K562 (cell line): Measurements from ENCODE around the gene GAD1.

Experiments used
- FOXJ3 ChIP-seq: sonication (generic); formaldehyde crosslinking; IDR thresholded peaks from 2 replicates; pipeline ENCODE4 v1.4.0; 2020; ENCODE audit warnings: mild to moderate bottlenecking, missing genetic modification reagents
- FOXP1 ChIP-seq: sonication (generic); formaldehyde crosslinking; IDR thresholded peaks from 2 replicates; pipeline ENCODE4 v1.8.0; 2022; ENCODE audit warnings: mild to moderate bottlenecking, missing genetic modification reagents
- POLR2AphosphoS5 ChIP-seq: IDR thresholded peaks from 2 replicates; pipeline ENCODE4 v1.6.1; 2011; ENCODE audit warnings: mild to moderate bottlenecking, low read depth, low read length, moderate library complexity; ENCODE audit not compliant: control insufficient read depth, insufficient read depth
- PRMT5 ChIP-seq: sonication (generic); formaldehyde crosslinking; IDR thresholded peaks from 2 replicates; pipeline ENCODE4 v1.5.0; 2020; ENCODE audit warnings: missing genetic modification reagents
- TF ChIP-seq, protein P1 (sequence below), 3 experiments: IDR thresholded peaks in 2 of 3; conservative IDR thresholded peaks in 1 of 3; 2 replicates each; pipeline ENCODE4 v1.5.1; 2011 to 2012; ENCODE audit warnings: low read length in 3 of 3, mild to moderate bottlenecking in 3 of 3, control low read depth in 2 of 3, improper control_type of control experiment in 1 of 3, inconsistent platforms in 1 of 3, low read depth in 1 of 3, mixed read lengths in 1 of 3, moderate library complexity in 1 of 3; ENCODE audit not compliant: insufficient read depth in 2 of 3

DNA sequence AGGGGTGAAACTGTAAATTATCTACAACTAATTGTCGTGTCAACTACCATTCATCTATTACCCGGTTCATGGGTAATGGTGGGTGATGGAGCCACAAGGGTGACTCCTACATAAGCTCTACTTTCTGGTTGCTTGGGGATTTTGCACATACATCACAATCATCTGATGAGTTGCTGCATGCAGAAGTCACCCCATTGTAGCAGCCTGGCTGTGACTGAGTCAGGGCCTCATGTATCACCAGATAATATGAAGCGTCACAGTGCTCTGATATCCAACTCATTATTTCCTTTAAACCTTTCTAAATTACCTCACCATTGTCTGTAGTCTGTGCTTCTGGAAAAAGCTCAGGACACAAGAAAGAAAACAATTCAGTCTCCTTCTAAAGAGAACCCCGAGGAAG is 79.9 kb downstream of the GAD1 start:
- TF ChIP-seq FOXJ3 (CRISPR knock-in tag) (no peak), FOXP1 (CRISPR knock-in tag) (no peak), POLR2AphosphoS5 (no peak), PRMT5 (CRISPR knock-in tag) (no peak)
- TF ChIP-seq, protein P1, sequence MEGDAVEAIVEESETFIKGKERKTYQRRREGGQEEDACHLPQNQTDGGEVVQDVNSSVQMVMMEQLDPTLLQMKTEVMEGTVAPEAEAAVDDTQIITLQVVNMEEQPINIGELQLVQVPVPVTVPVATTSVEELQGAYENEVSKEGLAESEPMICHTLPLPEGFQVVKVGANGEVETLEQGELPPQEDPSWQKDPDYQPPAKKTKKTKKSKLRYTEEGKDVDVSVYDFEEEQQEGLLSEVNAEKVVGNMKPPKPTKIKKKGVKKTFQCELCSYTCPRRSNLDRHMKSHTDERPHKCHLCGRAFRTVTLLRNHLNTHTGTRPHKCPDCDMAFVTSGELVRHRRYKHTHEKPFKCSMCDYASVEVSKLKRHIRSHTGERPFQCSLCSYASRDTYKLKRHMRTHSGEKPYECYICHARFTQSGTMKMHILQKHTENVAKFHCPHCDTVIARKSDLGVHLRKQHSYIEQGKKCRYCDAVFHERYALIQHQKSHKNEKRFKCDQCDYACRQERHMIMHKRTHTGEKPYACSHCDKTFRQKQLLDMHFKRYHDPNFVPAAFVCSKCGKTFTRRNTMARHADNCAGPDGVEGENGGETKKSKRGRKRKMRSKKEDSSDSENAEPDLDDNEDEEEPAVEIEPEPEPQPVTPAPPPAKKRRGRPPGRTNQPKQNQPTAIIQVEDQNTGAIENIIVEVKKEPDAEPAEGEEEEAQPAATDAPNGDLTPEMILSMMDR (IDR thresholded peaks at IDR 0.05 in 2 of 3, conservative IDR thresholded peaks at IDR 0.05 in 1 of 3; ENCODE audit: insufficient read depth in 2 of 3, low read depth in 1 of 3, low read length in 3 of 3), result no peak
